Ecto neural progenitor cell (in vitro differentiated cells): Measurements from ENCODE around the gene CHMP5.

Source experiments
- DNase-seq: peaks from one replicate; pipeline ENCODE4 v3.0.0-alpha.2; 2018; ENCODE audit warnings: low spot score

CHMP5 gene

DNA sequence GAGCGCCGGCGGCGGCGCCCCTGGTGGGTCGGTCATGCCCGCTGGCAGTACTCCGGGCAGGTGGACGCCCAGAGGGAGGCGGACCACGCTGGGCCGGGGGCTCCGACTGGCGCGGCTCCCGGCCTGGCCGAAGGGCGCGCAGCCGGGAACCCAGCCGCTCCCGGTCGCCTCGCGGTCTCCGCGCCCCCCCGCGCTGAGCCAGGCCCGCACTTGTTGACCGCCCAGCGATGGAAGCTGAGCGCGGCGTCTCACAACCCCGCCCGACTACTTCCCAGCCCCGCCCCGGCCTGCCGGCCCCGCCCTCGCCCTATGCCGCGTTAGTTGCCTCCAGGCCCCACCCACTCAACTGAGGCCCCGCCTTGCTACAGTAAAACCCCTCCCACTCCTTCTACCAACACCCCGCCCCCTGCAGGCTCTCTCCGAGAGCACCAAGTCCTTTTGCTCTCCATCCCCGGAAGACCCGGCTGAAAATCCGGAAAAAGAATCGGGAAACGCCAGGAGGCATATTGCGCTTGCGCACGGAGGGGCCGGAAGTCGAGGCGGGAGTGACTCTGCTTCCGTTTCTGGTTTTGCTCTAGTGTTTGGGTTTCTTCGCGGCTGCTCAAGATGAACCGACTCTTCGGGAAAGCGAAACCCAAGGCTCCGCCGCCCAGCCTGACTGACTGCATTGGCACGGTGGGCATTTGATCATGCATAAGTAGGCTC is at the start of gene CHMP5, which contains the start of gene BAG1:
CHMP5 (plus strand) TSS at position 577 of the 705 bp plus-strand sequence; CDS start at position 607, 30 bp downstream.
BAG1 (minus strand) TSS at position 236 of the 705 bp plus-strand sequence.
- DNase-seq: peak; percentile 99

DNA sequence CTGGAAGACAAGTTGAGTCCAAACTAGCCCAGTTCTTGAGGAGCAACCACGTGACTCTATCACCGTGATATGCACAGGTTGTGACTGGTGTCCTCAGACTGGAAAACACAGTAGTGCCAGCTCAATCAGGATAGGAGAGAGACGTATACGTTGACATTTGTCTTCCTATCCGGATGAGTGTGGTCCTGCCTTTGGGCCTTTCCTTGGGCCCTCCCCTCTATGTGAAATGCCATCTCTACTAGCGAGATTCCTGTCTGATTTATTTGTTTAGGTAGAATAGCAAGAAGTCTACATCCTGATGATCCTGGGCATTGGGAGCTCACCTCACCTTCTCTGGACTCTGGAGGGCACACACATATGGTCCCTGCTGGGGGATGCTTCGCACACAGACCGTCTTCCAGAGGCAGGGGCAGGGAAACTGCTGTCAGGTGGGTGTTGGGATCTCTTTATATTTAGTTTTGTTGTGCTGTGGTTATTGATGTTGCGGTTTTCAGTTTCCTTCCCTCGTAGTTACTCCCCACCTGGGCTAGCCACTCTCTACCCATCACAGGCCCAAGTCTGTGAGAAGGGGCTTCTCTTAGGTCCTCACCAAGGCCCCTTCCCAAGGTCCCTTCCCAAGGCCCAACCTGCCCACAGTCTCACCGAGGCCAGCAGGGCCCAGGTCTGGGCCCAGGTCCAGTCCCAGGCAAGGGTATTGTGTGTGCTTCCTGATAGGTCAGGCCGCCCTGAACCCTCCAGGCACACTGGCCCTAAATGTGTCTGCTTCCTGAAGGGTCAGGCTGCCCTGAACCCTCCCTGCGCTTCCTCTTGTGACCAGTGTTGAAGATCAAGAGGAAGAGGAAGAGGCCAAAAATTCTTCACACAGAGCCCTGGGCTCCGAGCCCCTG is 43.9 kb upstream of the CHMP5 start:
- DNase-seq: no peak

DNA sequence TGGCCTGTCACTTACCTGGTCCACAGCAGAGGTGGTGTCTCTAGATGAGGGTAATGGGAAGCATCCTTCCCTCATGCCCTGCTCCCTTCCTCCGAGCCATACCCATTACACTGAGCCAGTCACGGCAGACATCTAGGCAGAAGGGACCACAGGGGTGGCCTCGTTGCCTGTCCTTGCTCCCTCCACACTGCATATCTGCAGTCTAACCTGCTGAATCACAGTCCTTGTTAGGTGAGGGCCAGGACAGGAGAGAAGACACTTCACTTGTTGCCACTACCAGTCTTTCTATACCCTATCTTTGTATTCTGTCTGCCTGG is 43.3 kb upstream of the CHMP5 start:
- DNase-seq: no peak

DNA sequence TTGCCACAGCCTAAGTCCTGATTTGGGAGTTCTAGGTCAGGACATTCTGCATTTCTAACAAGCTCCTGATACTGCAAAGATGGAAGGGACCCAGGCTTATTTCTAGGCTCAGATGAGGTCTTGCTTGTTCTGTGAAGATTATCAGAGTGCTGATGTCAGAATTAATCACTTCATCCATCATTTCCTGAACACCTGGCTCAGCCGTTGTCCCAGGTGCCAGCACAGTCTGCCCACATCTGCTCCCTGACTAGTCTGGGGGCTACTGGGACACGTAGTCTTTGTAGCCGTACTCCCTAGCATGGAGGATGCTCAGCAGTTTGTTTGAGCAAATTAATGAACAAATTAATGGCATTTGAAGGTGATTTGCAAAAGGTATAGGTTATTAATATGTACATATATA is 42.8 kb upstream of the CHMP5 start:
- DNase-seq: no peak

DNA sequence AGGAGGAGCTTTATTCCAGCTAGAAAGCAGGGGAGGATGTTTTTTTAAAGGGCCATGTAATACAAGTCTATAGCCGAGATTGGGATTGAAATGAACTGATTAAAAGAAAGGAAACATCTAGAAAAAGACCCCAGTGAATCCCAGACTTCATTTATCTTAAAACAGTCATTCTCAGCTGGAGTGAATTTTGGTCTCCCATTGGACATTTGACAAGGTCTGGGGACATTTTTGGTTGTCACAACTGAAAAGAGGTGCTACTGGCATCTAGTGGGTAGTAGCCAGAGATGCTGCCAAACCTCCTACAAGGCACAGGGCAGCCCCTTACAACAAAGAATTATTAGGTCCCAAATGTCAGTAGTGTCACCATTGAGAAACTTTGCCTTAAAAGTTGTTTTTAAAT is 41.2 kb upstream of the CHMP5 start:
- no peak for DNase-seq

DNA sequence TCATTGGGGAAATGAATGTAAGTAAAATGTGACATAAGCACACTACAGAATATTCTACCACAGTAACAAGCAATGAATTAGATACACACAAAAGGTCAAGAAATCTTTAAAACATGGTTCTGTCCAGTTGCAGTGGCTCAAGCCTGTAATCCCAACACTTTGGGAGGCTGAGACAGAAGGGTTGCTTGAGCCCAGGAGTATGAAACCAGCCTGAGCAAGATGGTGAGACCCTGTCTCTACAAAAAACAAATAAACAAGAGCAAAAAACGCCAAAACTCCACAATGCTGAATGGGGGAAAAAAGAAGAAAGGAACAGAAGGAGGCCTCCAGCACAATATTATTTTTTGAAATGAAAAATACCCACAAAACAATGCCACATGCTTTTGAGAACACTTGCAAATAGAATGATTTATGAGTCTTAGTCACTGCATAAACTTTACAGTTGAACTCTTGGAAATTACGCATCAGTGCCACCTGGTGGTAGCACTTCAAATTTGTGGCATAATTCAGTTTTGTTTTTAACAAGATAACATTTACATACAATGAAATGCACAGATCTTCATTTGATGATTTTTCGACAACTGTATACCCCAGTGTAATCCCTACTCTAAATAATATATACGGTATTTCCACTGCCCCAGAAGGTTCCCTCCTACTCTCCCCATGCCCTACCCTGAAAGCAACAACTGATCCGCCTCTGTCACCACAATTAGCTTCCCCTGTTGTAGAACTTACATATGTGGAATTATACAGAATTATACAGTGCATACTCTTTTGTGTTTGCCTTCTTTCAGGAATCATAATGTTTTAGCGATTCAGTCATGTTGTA is 39.3 kb upstream of the CHMP5 start:
- no peak for DNase-seq

DNA sequence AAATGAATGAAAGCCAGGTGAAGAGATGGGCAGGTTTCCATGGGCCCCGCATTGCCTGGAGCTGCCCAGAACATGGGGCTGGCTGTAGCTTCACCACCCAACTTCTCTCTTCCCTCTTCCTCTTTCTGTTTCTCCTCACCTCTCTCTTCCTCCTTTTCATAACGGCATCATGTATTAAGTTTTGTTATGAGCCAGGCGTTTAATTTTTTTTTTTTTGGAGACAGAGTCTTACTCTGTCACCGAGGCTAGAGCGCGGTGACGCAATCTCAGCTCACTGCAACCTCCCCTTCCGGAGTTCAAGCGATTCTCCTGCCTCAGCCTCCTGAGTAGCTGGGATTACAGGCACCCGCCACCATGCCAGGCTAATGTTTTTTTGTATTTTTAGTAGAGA is 37.8 kb upstream of the CHMP5 start:
- no peak for DNase-seq

DNA sequence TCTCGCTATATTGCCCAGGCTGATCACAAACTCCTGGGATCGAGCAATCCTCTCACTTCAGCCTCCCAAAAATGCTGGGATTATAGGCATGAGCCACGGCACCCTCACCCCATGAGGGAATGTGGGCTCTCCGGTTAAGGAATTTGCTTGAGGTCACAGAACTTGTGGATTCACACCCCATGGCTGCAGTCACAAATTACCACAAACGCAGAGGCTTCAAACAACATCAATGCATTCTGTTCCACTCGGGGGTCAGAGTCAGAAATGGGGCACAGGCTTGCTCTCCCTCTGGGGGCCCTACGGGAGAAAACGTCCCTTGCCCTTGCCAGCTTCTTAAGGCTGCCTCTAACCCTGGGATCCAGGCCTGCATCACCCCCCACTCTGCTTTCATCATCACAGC is 37.1 kb upstream of the CHMP5 start:
- no peak for DNase-seq

DNA sequence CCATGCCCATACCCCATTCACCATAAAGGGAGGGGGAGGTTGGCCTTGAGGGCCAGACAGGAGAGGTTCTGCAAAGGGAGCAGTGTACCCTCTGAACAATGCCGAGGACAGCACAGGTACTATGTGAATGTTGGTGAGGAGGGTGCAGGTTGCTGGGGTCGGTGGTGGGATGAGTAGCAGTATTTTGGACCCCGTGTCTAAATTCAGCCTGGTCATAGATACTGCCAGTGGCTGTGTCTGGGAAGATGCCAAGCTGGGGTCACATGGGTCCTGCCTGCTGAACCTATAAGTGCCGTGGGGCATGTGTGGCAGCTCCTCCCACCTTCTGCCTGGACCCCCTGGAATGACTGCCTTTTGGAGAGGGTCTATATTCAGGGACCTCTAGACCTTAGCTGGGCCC is 36.2 kb upstream of the CHMP5 start:
- no peak for DNase-seq

DNA sequence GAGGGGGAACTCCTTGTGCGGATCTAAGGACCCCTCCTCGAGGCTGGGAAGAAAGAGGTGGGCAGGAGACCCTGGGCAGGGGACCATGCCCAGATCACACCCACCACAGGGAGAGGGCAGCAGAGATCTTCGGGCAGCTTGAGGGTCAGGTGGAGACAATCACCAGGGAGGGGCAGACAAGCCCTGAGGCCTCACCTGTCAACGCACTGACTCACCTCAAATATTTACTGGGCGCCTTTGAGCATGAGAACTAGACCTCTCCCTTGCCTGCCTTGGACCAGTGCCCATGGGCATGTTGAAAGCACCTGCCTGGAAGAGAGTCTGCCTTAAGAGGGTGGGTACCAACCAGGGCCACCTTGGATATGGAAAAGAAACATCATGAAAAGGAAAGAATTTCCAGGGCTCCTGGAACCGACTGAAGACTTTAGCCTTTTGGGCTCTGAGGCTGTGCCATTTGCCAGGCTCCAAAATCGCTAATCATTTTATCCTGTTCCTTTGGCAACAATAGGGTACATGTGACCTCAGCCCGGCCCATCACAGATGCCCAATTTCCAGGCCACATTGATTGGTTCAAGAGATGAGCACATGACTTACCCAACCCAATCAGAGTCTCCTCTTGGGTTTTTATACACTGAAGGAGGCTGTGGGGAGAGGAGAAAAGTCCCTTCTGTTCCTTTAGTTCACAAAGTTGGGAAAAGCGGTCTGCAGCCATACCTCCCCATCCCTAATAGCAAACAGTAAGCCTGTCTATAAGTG is 35.3 kb upstream of the CHMP5 start:
- no peak for DNase-seq

DNA sequence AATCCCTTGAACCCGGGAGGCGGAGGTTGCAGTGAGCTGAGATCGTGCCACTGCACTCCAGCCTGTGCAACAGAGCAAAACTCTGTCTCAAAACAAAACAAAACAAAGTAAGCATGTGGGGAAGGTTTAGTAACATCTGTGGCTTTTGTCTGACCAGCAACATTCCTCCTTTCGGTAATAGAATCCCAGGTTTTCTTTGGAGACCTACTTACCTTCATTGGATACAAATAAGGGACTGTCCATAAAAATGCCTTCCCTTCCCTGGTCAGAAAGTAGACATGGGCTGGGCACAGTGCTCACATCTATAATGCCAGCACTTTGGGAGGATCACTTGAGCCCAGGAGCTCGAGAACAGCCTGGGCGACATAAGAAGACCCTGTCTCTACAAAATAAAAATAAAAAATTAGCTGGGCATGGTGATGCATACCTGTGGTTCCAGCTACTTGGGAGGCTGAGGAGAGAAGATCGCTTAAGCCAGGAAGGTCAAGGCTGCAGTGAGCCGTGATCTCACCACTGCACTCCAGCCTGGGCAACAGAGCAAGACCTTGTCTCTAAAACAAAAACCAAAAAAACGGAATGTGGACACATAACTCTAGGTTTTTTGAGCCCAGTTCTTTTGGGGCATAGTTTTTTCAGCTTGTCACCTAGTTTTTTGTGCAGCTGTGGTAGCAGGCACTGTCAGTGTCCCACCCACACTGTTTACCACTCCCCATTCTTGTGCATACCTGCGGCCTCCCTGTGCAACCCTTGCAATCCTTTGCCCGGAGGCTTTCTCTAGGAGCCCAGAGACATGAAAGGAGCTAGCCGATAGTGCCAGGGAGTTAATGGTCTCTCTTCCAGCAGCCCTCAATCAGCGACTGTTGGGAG is 33.9 kb upstream of the CHMP5 start:
- DNase-seq: no peak

DNA sequence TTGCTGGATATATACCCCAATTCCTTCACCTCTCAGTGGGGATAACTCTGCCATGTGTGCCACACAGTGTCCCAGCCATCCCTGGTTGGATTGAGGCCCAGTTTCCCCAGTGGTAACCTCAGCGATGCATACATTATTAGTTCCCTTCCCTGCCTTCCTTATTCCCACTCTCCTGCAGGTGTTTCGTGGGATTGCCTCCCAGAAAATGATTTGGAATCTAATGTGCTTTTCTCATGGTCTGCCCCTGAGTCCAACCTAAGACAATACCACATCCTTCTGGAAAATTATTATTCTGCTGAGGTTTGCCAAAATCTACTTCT is 33.3 kb upstream of the CHMP5 start:
- no peak for DNase-seq

DNA sequence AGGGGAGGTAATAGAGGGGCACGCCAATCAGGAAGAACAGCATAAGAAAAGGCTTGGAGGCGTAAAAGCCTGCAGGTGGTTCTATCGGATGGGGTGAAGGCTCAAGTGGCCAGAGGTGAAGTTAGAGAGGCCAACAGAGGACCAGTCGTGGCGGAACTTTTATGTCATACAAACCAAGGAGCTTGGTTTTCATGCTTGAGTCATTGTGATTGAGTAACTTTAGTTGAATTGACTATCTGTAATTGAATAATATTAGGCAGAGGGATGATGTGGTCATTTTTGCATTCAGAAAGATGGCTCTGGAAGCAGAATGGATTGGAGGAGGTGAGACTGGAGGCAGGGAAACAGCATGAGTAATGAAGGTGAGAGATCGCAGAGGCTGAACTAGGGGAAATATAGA is 32.0 kb upstream of the CHMP5 start:
- no peak for DNase-seq

DNA sequence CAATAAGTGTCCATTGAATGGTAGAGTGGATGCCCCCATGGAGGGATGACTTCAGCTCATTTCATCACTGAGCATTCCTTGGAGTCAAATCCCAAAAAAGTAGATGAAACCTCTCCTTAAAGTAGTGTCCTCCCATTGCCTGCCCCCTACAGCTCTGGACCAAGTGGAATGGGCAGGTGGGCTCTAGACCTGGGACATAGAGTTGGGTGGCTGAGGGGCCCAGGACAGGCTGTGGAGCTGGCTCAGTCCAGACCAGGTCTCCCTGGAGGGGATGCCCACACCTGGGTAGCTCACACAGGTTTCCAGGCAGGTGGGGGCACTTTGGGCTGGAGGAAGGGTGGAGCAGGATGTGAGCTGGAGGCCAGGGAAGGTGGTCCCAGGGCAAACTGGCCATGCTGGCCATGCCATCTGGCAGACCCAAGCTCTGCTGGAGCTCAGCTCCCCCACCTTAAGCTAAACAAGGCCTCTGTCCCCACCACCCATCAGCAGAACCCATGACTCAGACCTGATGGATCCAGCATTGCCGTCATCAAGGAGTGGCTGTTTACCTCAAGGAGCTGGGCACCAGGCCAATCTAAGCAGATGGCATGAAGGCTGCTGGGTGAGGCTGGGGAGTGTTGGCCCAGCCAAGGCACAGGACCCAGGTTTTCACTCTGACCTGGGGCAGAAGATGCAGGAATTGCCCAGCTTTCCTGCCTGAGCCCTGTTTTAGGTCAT is 31.1 kb upstream of the CHMP5 start:
- DNase-seq: no peak

DNA sequence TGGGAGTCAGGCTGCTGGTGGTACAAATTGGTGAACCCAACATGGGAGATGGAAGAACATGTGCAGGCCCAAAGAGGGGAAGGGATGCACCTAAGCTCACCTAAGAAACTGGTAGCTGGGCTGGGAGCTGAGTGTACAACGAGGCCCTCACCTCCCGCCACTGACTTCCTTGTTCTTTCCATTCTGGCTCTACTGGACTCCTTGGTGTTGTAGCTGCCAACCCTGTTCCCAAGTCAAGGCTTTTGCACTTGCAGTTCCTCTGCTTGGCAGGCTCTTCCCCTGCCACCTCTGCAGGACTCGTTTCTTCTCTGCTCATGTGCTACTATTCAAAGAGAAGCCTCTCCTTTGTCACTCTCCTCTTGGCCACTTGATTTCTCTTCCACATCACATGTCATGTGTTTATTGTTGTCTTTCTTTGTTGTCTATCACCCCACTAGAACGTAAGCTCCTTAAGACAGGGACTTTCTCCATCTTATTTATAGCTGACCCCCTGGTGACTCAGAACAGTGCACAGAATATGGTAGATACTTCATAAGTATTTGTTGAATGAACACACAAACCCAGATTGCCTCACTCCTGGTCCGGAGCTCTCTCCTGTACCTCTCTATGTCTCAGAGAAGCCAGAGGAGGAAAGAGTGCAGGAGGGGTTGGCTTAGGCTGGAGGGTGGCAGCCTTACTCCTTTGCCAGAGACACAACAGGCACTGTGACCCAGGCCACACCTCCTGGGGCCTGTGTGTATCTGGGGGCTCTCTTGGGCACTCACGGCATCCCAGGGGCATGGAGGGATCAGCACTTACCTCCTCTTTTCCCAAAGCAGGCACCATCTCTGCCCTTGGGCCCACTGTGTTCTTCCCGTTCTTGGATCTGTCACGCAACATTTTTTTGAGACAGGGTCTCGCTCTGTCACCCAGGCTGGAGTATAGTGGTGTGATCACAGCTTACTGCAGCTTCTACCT is 30.1 kb upstream of the CHMP5 start:
- no peak for DNase-seq

DNA sequence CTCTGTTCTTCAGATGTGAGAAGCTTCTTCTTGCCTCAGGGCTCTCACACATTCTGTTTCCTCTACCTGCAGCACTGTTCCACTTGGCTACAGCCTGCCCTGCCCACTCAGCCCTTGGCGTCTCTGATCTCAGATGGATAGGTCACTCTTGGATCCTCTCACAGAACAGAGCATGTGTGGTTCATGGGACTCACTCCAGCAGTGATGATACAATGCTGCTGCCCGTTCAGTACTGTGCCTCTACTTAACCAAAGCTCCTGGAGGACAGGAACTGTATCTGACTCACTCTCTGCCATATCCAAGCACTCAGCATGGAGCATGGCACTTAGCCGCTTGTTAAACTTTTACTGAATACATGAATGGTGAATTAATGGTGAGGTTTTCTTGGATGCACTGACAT is 28.3 kb upstream of the CHMP5 start:
- DNase-seq: no peak

DNA sequence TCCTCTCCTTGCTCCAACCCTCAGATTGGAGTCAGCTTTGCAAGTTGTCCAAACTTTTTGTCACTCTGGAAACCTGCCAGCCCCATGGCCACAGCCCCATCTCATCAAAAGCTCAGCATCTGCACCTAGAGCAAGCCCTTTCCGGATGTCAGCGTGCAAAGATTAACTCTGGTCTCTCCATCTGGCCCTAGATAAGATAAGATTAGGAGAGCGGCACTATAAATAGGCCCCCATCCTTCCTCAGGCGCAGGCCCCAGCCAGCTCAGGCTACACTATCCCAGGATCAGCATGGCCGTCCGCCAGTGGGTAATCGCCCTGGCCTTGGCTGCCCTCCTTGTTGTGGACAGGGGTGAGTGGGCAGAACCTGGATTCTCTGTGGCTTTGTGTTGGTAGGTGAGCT is 24.9 kb upstream of the CHMP5 start, which contains the start of gene SPINK4:
SPINK4 (plus strand) TSS at position 247 of the 400 bp plus-strand sequence; CDS start at position 289, 42 bp downstream.
- no peak for DNase-seq

DNA sequence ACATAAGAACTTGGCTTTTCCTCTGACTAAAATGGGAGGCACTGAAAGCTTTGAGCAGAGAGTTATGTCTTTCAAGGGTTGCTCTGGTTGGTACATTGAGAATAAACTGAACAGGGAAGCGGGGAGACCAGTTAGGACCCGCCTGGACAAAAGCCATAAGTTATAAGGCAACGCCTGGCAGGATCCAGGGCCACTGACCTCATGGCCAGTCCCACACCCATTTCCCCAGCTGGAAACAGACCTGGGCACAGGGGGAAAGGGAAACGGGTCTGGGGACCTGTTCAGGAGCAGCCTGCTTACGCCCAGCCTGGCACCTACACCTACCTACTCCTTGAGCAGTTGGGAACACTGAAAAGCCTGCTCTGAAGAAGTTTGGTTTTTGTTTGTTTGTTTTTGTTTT is 23.6 kb upstream of the CHMP5 start:
- no peak for DNase-seq

DNA sequence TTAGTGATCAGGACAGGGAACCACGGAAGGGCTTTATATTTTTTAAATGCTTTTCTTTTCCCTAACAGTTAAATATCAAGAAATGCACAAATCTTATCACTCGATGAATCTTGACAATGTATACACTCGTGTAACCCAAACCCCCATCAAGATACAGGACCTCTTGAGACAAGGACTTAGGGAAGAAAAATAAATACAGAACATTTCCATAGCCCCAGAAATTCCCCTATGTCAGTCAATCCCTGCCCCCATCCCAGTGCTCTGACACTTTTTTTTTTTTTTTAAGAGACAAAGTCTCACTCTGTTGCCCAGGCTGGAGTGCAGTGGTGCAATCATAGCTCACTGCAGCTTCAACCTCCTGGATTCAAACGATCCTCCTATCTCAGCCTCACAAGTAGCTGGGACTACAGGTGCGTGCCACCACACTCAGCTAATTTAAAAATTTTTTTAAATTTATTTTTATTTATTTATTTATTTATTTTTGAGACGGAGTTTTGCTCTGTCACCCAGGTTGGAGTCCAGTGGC is 22.2 kb upstream of the CHMP5 start:
- no peak for DNase-seq
